H9 (cell line): ENCODE results near the gene TAF3. TPM values are rescaled to one million over a fixed set of nuclear protein-coding genes. Genes with fewer than 3 reads are reported as not detected.

Experiments used
- DNase-seq: peaks from one replicate; pipeline ENCODE4 v3.0.0-alpha.2; 2017
- H2AFZ ChIP-seq: one replicate; pipeline ENCODE4 v1.6.1; 2013; ENCODE audit warnings: mild to moderate bottlenecking, low read length, control low read depth, moderate library complexity
- H2AK5ac ChIP-seq: 2 replicates; pipeline ENCODE4 v1.6.1; 2013; ENCODE audit warnings: low read length, control low read depth, mixed read lengths; ENCODE audit not compliant: insufficient read length
- H2BK120ac ChIP-seq: one replicate; pipeline ENCODE4 v1.6.1; 2013; ENCODE audit warnings: low read depth, mild to moderate bottlenecking, low read length, control low read depth, inconsistent platforms; ENCODE audit not compliant: poor library complexity, severe bottlenecking
- H2BK12ac ChIP-seq: 2 replicates; pipeline ENCODE4 v1.6.1; 2013; ENCODE audit warnings: low read length, control low read depth, mixed read lengths, low read depth; ENCODE audit not compliant: insufficient read length
- H2BK15ac ChIP-seq: 2 replicates; pipeline ENCODE4 v1.6.1; 2013; ENCODE audit warnings: low read depth, low read length, control low read depth
- H2BK20ac ChIP-seq: one replicate; pipeline ENCODE4 v1.6.1; 2013; ENCODE audit warnings: low read depth, mild to moderate bottlenecking, low read length, control low read depth, inconsistent platforms; ENCODE audit not compliant: poor library complexity, severe bottlenecking
- H2BK5ac ChIP-seq: 2 replicates; pipeline ENCODE4 v1.6.1; 2013; ENCODE audit warnings: low read length, control low read depth, mixed read lengths; ENCODE audit not compliant: insufficient read length
- H3K14ac ChIP-seq: 2 replicates; pipeline ENCODE4 v1.6.1; 2013; ENCODE audit warnings: low read length, control low read depth; ENCODE audit not compliant: insufficient read depth
- H3K18ac ChIP-seq: 2 replicates; pipeline ENCODE4 v1.6.1; 2013; ENCODE audit warnings: low read depth, mild to moderate bottlenecking, mixed read lengths, low read length, control low read depth; ENCODE audit not compliant: insufficient read length
- H3K23ac ChIP-seq: 2 replicates; pipeline ENCODE4 v1.6.1; 2013; ENCODE audit warnings: low read length, control low read depth, mixed read lengths, low read depth; ENCODE audit not compliant: insufficient read length
- H3K23me2 ChIP-seq: 2 replicates; pipeline ENCODE4 v1.6.1; 2013; ENCODE audit warnings: low read depth, mild to moderate bottlenecking, mixed read lengths, low read length, control low read depth; ENCODE audit not compliant: insufficient read length, poor library complexity, severe bottlenecking
- H3K27ac ChIP-seq: 2 replicates; pipeline ENCODE4 v1.5.1; 2013; ENCODE audit warnings: low read length, control low read depth, mixed read lengths, low read depth; ENCODE audit not compliant: insufficient read length
- H3K27me3 ChIP-seq: 2 replicates; pipeline ENCODE4 v1.6.1; 2013; ENCODE audit warnings: low read length, control low read depth, inconsistent platforms; ENCODE audit not compliant: insufficient read depth
- H3K4ac ChIP-seq: 2 replicates; pipeline ENCODE4 v1.6.1; 2013; ENCODE audit warnings: low read depth, mild to moderate bottlenecking, control low read depth, inconsistent platforms, low read length, moderate library complexity
- H3K4me1 ChIP-seq: 2 replicates; pipeline ENCODE4 v1.6.1; 2013; ENCODE audit warnings: low read length, control low read depth, inconsistent platforms; ENCODE audit not compliant: insufficient read depth
- H3K4me2 ChIP-seq: 2 replicates; pipeline ENCODE4 v1.6.1; 2013; ENCODE audit warnings: low read length, control low read depth, mixed read lengths; ENCODE audit not compliant: insufficient read length, insufficient read depth
- H3K56ac ChIP-seq: 2 replicates; pipeline ENCODE4 v1.6.1; 2013; ENCODE audit warnings: low read depth, mild to moderate bottlenecking, mixed read lengths, low read length, control low read depth; ENCODE audit not compliant: insufficient read length
- H3K79me1 ChIP-seq: 2 replicates; pipeline ENCODE4 v1.6.1; 2013; ENCODE audit warnings: low read depth, mild to moderate bottlenecking, moderate library complexity, low read length, control low read depth, inconsistent platforms; ENCODE audit not compliant: insufficient read depth, poor library complexity, severe bottlenecking
- H3K79me2 ChIP-seq: 2 replicates; pipeline ENCODE4 v1.6.1; 2013; ENCODE audit warnings: low read length, control low read depth, inconsistent platforms; ENCODE audit not compliant: insufficient read depth
- H3K9ac ChIP-seq: 2 replicates; pipeline ENCODE4 v1.6.1; 2013; ENCODE audit warnings: low read length, control low read depth, mixed read lengths; ENCODE audit not compliant: insufficient read length; ENCODE audit errors: extremely low read depth
- H3K9me3 ChIP-seq: one replicate; pipeline ENCODE4 v1.6.1; 2013; ENCODE audit warnings: low read depth, low read length, inconsistent platforms; ENCODE audit not compliant: control insufficient read depth
- H3T11ph ChIP-seq: one replicate; pipeline ENCODE4 v1.6.1; 2013; ENCODE audit warnings: mild to moderate bottlenecking, low read length, control low read depth, inconsistent platforms
- H4K20me1 ChIP-seq: one replicate; pipeline ENCODE4 v1.6.1; 2013; ENCODE audit not compliant: control insufficient read depth, insufficient read length, insufficient read depth
- H4K5ac ChIP-seq: 2 replicates; pipeline ENCODE4 v1.6.1; 2013; ENCODE audit warnings: low read depth, mild to moderate bottlenecking, mixed read lengths, low read length, control low read depth; ENCODE audit not compliant: insufficient read length
- H4K8ac ChIP-seq: replicated peaks from 2 replicates; pipeline ENCODE4 v1.6.1; 2013; ENCODE audit warnings: low read length, control low read depth, mixed read lengths, low read depth; ENCODE audit not compliant: insufficient read length
- H4K91ac ChIP-seq: 2 replicates; pipeline ENCODE4 v1.6.1; 2013; ENCODE audit warnings: low read depth, mild to moderate bottlenecking, moderate library complexity, mixed read lengths, low read length, control low read depth; ENCODE audit not compliant: insufficient read length
- H3K27ac Mint-ChIP-seq, 3 experiments: 2 replicates in 2 of 3; 3 replicates in 1 of 3; pipeline ENCODE4 v1.8.0; 2020 to 2021; ENCODE audit warnings: mixed read lengths in 3 of 3, mild to moderate bottlenecking in 1 of 3, moderate library complexity in 1 of 3
- H3K27me3 Mint-ChIP-seq: 2 replicates; pipeline ENCODE4 v1.8.0; 2021; ENCODE audit warnings: low read depth, mild to moderate bottlenecking, moderate library complexity, mixed read lengths
- H3K36me3 Mint-ChIP-seq, 3 experiments: 2 replicates in 2 of 3; 3 replicates in 1 of 3; pipeline ENCODE4 v1.8.0; 2020 to 2021; ENCODE audit warnings: low read depth in 3 of 3, mixed read lengths in 3 of 3; ENCODE audit not compliant: insufficient read depth in 1 of 3
- H3K4me1 Mint-ChIP-seq, 2 experiments: 2 replicates each; pipeline ENCODE4 v1.8.0; 2020; ENCODE audit warnings: mixed read lengths in 2 of 2
- H3K4me3 Mint-ChIP-seq, 2 experiments: 2 replicates in 1 of 2; 3 replicates in 1 of 2; pipeline ENCODE4 v1.8.0; 2020 to 2021; ENCODE audit warnings: mild to moderate bottlenecking in 2 of 2, mixed read lengths in 2 of 2, moderate library complexity in 1 of 2
- H3K9me3 Mint-ChIP-seq, 2 experiments: 2 replicates in 1 of 2; 3 replicates in 1 of 2; pipeline ENCODE4 v1.8.0; 2020; ENCODE audit warnings: mild to moderate bottlenecking in 2 of 2, mixed read lengths in 2 of 2, moderate library complexity in 1 of 2
- CTCF ChIP-seq: fragments of 200-600 bp; sonication (generic); conservative IDR thresholded peaks from 3 replicates; pipeline ENCODE4 v1.8.0; 2021; ENCODE audit warnings: antibody characterized with exemption, mild to moderate bottlenecking
- WGBS: extraction: QIAGEN DNeasy Blood & Tissue Kit; methylation state at CpG from one replicate; pipeline ENCODE4 v1.1.7; 2013; ENCODE audit warnings: missing lambda C conversion rate, low lambda C conversion rate, mixed read lengths; ENCODE audit not compliant: insufficient read length; ENCODE audit errors: extremely low coverage; 5-methylcytosine and 5-hydroxymethylcytosine counted together
- total RNA-seq: library from RNA; stranded (reverse); gene quantifications from 2 replicates; pipeline ENCODE4 v1.2.1, GENCODE V29; 2021

TAF3 gene
- total RNA-seq, 1 experiment from 2014 or later, result 10.2 TPM

- Histone ChIP-seq H3K56ac (no peak overlapping the region), H3K23me2 (no peaks in the 10 kb centered on the region), H4K20me1 (no peaks in the 10 kb centered on the region), H3K27me3 (no peaks in the 10 kb centered on the region; the same call in 1 of the 2 replicates), H3K4me1 (no peaks in the 10 kb centered on the region), H3T11ph (no peak overlapping the region), H2BK20ac (no peak overlapping the region), H3K27ac (no peak overlapping the region), H3K14ac (no peak overlapping the region), H4K8ac (peak overlapping the region; percentile 48), H4K91ac (no peak overlapping the region), H3K4ac (no peak overlapping the region), H2BK12ac (no peak overlapping the region), H3K9ac (no peak overlapping the region), H2AK5ac (no peak overlapping the region), H3K23ac (no peak overlapping the region), H2AFZ (no peak overlapping the region), H2BK120ac (no peak overlapping the region), H3K79me1 (no peaks in the 10 kb centered on the region), H3K9me3 (no peaks in the 10 kb centered on the region), H3K79me2 (0 out of 2 replicates have a peak, but pooled peaks cover 2% of the 10 kb centered on the region), H3K4me2 (no peak overlapping the region), H2BK5ac (no peak overlapping the region), H4K5ac (no peak overlapping the region), H2BK15ac (no peak overlapping the region), H3K18ac (no peak overlapping the region)
- no peak for TF ChIP-seq CTCF
- peaks cover 4 to 14% of the 10 kb centered on the region in 2 experiments for H3K4me1 Mint-ChIP-seq
- H3K27me3 Mint-ChIP-seq, result no peaks in the 10 kb centered on the region
- H3K27ac Mint-ChIP-seq, result no peak overlapping the region
- H3K9me3 Mint-ChIP-seq, result no peaks in the 10 kb centered on the region
- no peaks in the 10 kb centered on the region for H3K36me3 Mint-ChIP-seq
- DNase-seq, result no peak
- WGBS, result 100% methylated on average over 1 of the region's 5 CpGs
- H3K4me3 Mint-ChIP-seq, result no peak overlapping the region
Measured at GRCh38 chr10:7917736-7918135, 99.4 kb downstream of the TAF3 start.
